GM18951 (cell line): ENCODE data around the gene ZNF79.

Experiments
- POLR2A ChIP-seq: IDR thresholded peaks from 4 replicates; pipeline ENCODE4 v1.6.1; 2011; ENCODE audit warnings: mild to moderate bottlenecking; ENCODE audit not compliant: insufficient read length, insufficient read depth; ENCODE audit errors: extremely low read depth
- in situ Hi-C: fragments of 300-500 bp; cut with MboI; formaldehyde crosslinking; loops from one replicate; pipeline ENCODE4 v1.12.0; 2022; ENCODE audit warnings: low sequenced_read_pairs, mixed read lengths, inconsistent platforms; ENCODE audit not compliant: unreplicated experiment

The ZNF79 gene

GRCh38 chr9:127392976-127393375 is 31.2 kb upstream of the ZNF79 start:
- TF ChIP-seq POLR2A = no peak
- in situ Hi-C loops = no loop called here

GRCh38 chr9:127393645-127394044 is 30.5 kb upstream of the ZNF79 start:
- in situ Hi-C loops = no loop called here
- TF ChIP-seq POLR2A = no peak

GRCh38 chr9:127395497-127396252 is 28.5 kb upstream of the ZNF79 start:
- no peak for TF ChIP-seq POLR2A
- in situ Hi-C loops = no loop called here

- in situ Hi-C loops = no loop called here
- peak; percentile 58 for TF ChIP-seq POLR2A
Observed at GRCh38 chr9:127396253-127396807, 27.9 kb upstream of the ZNF79 start.

- peak; percentile 68 for TF ChIP-seq POLR2A
- in situ Hi-C loops = no loop called here
Observed at GRCh38 chr9:127396808-127397645, 27.2 kb upstream of the ZNF79 start, which contains the start of gene SLC2A8. SLC2A8 (plus strand) TSS chr9:127397169; CDS start chr9:127397231, 62 bp downstream.

GRCh38 chr9:127397646-127398274 is 26.4 kb upstream of the ZNF79 start:
- in situ Hi-C loops = no loop called here
- no peak for TF ChIP-seq POLR2A

GRCh38 chr9:127398275-127398647 is 25.9 kb upstream of the ZNF79 start:
- in situ Hi-C loops = no loop called here
- no peak for TF ChIP-seq POLR2A

- in situ Hi-C loops = no loop called here
- TF ChIP-seq POLR2A = no peak
Observed at GRCh38 chr9:127398715-127399400, 25.3 kb upstream of the ZNF79 start.

GRCh38 chr9:127399736-127400269 is 24.4 kb upstream of the ZNF79 start:
- TF ChIP-seq POLR2A = no peak
- in situ Hi-C loops = no loop called here

GRCh38 chr9:127402401-127403090 is 21.6 kb upstream of the ZNF79 start:
- TF ChIP-seq POLR2A = no peak
- in situ Hi-C loops = no loop called here

- no peak for TF ChIP-seq POLR2A
- in situ Hi-C loops = no loop called here
Observed at GRCh38 chr9:127403507-127404192, 20.5 kb upstream of the ZNF79 start.

- in situ Hi-C loops = no loop called here
- TF ChIP-seq POLR2A = no peak
Observed at GRCh38 chr9:127404631-127405030, 19.6 kb upstream of the ZNF79 start.
